Measurements from ENCODE around the gene WDR91.
A peak's percentile ranks its signal among the peaks of the same experiment; 100 is the strongest.

The WDR91 gene

DNA sequence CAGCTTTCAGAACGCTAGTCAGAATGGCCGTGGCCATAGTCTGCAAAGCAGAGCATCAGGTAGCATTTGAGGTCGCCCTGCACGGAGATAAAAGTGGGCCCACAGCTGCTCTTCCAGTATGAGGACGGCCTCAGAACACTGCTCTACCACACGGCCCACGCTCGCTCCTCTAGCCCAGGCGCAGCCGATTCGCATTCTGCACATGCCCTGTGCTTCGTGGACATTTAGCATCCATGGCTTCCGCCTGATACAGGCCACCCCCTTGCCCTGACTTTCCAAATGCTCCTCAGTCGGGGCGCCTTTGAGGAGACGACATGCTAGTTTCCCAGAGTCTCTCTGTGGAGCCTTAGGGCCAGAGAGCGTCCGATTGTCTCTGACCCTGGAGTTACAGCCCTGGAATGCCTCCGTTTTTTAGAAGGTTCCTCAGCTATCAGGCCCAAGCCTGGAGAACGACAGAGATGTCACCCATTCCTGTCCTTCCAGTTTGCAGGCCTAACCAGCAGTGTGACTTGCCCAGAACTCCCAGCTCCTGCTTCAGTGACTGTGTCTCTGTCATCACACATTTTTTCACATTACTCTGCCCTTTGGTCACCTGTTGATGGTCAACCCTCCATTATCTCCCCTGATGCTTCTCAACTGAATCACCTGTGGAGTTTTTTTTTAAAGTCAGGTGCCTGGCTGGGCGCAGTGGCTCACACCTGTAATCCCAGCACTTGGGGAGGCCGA lies 36.6 kb upstream of the WDR91 start:
- H4K20me1 ChIP-seq = no peaks in the 10 kb centered on the region
- H3K4me2 ChIP-seq = no peak overlapping the region
- no peaks in the 10 kb centered on the region for H3K36me3 ChIP-seq
- peaks cover 11 to 33% (median 22%) of the 10 kb centered on the region in 11 experiments; a peak in 18 of 22 replicates for H3K9me3 ChIP-seq (replicated peaks in 1 of 11)
- no peak overlapping the region for H3K4me3 ChIP-seq
- H3K27me3 ChIP-seq = no peaks in the 10 kb centered on the region
- no peak for TF ChIP-seq Cebpa-rat (IDR thresholded peaks at IDR 0.05)
- H3K9ac ChIP-seq = no peak overlapping the region
- peaks cover 0 to 3% (median 0%) of the 10 kb centered on the region in 10 experiments; a peak in 2 of 20 replicates for H3K4me1 ChIP-seq
- H3K27ac ChIP-seq = no peak overlapping the region

DNA sequence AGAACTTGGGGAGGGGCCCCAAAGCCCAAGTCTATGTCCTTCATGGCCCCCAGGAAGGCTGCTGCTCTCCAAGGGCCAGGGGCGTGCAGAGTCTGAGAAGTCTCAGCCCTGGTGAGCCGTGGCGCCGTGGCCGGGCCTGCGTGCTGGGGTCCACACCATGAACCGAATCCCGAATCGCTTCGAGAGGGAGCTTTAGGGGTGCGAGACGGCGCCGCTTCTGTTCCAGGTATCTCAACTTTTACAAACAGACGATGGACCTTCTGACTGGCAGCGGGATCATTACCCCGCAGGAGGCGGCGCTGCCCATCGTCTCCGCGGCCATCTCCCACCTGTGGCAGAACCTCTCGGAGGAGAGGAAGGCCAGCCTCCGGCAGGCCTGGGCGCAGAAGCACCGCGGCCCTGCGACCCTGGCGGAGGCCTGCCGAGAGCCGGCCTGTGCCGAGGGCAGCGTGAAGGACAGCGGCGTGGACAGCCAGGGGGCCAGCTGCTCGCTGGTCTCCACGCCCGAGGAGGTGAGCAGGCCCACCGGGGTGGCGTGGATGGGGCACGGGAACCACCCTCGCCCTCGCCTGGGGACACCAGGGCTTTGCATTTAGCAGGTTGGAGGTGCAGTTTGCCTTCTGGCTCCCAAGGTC lies 35.0 kb upstream of the WDR91 start:
- no peaks in the 10 kb centered on the region for H4K20me1 ChIP-seq
- no peak for TF ChIP-seq Cebpa-rat (IDR thresholded peaks at IDR 0.05)
- no peak overlapping the region for H3K9ac ChIP-seq
- H3K4me2 ChIP-seq = no peak overlapping the region
- H3K4me3 ChIP-seq = no peak overlapping the region
- H3K4me1 ChIP-seq = peaks cover 0 to 3% (median 0%) of the 10 kb centered on the region in 10 experiments; a peak in 1 of 20 replicates
- peaks cover 17 to 33% (median 22%) of the 10 kb centered on the region in 11 experiments; a peak in 18 of 22 replicates for H3K9me3 ChIP-seq (replicated peaks in 1 of 11)
- no peaks in the 10 kb centered on the region for H3K36me3 ChIP-seq
- H3K27ac ChIP-seq = no peak overlapping the region
- peaks cover 0 to 2% (median 0%) of the 10 kb centered on the region in 11 experiments; a peak in 1 of 22 replicates for H3K27me3 ChIP-seq

DNA sequence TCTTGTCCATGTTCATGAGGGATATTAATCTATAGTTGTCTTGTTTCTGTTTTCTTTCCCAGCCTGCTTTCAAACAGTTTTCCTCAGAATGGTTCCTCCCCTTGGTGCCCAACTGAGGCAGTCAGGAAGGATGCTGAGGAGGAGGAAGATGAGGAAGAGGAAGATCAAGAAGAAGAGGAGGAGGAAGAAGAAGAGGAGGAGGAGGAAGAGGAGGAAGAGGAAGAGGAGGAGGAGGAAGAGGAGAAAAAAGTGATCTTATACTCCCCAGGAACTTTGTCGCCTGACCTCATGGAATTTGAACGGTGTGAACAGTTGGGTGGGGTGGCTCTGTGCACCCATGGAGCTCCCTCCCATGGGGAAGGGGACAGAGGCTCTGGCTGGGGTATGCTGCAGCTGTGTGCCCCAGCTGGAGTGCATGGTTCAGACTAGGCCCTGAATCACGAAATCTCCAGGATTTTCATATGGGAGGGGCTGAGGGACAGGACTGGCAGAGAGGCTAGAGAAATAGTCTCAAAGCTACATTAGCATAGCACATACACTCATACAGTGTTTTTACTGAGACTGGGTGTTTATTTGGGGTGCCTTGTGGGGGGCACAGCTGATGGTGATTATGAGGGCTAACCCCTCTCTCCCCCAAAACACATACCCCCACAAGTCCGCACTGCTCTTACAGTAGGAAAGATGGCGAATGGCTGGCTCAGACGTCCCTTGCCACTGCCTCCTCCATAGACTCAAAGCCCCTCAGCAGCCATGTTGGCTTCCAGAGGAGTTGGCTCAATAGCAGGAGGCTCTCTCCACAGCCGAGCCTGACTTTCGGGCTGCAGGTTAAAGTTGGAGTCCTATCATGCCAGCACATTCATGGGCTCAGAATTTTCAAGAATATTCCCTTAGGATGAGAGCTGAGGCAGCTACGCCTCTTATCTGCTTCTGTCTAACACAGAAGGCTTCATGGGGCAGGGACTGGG lies 34.2 kb upstream of the WDR91 start:
- TF ChIP-seq Cebpa-rat (IDR thresholded peaks at IDR 0.05) = no peak

DNA sequence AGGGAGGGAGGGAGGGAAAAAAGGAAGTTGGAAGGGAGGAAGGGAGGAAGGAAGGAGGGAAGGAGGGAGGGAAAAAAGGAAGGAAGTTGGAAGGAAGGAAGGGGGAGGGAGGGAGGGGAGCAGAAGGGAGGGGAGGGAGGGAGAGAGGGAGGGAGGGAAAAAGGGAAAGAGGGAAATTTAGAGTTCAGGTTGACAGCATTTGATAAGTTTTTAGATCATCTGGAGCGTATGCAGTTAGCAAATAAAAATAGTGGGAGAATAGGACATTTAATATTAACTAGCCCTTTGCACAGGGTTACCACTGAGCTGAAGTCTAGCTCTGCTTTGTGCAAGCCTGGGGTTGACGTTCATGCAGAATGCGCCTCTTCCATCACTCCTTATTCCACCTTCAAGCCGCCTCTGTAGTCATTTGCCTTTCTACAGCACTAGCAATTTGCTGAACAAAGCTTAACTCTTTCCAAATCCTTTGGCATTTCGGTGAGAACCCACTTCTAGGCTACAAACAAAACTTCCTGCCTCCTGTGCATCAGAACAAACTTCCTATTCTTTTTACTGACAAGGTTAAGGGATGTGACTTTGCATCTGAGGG lies 30.9 kb upstream of the WDR91 start:
- Histone ChIP-seq H3K36me3 (no peaks in the 10 kb centered on the region), H3K27me3 (peaks cover 0 to 38% (median 0%) of the 10 kb centered on the region in 11 experiments; a peak in 4 of 22 replicates), H3K4me2 (no peak overlapping the region), H3K9me3 (replicated peaks in 1 of 11) (peaks cover 10 to 20% (median 15%) of the 10 kb centered on the region in 11 experiments; a peak in 17 of 22 replicates), H4K20me1 (no peaks in the 10 kb centered on the region), H3K4me1 (peaks cover 0 to 42% (median 19%) of the 10 kb centered on the region in 10 experiments; a peak in 14 of 20 replicates), H3K9ac (no peak overlapping the region), H3K27ac (no peak overlapping the region), H3K4me3 (no peak overlapping the region)
- no peak for TF ChIP-seq Cebpa-rat (IDR thresholded peaks at IDR 0.05)

More for the DNA sequence above, 34.2 kb upstream of the WDR91 start:
- no peaks in the 10 kb centered on the region for H3K36me3 ChIP-seq
- no peaks in the 10 kb centered on the region for H4K20me1 ChIP-seq
- H3K4me3 ChIP-seq = no peak overlapping the region
- H3K27ac ChIP-seq = no peak overlapping the region
- peaks cover 0 to 10% (median under 1%) of the 10 kb centered on the region in 10 experiments; a peak in 7 of 20 replicates for H3K4me1 ChIP-seq
- peaks cover 17 to 33% (median 22%) of the 10 kb centered on the region in 11 experiments; a peak in 18 of 22 replicates for H3K9me3 ChIP-seq (replicated peaks in 1 of 11)
- peaks cover 0 to 10% (median 0%) of the 10 kb centered on the region in 11 experiments; a peak in 3 of 22 replicates for H3K27me3 ChIP-seq
- no peak overlapping the region for H3K9ac ChIP-seq
- no peak overlapping the region for H3K4me2 ChIP-seq

DNA sequence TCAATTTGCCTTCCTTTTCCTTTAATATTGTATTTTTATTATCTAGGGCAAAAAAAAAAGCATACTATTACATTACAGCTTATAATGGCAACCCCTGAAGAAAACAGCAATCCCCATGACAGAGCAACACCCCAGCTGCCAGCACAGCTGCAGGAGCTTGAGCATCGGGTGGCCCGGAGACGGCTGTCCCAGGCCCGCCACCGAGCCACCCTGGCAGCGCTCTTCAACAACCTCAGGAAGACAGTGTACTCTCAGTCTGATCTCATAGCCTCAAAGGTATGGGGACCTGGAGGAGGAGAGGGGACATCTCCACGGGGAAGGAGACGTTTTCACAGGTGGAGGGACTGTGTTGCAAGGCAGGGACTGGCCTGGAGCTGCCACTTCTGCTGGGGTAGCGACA lies 29.1 kb upstream of the WDR91 start:
- H3K27ac ChIP-seq = no peak overlapping the region
- no peak overlapping the region for H3K9ac ChIP-seq
- peaks cover 0 to 6% (median 0%) of the 10 kb centered on the region in 11 experiments; a peak in 2 of 22 replicates for H3K9me3 ChIP-seq (replicated peaks in 1 of 11)
- H3K4me1 ChIP-seq = peaks cover 6 to 59% (median 35%) of the 10 kb centered on the region in 10 experiments; a peak in 19 of 20 replicates
- H3K36me3 ChIP-seq = no peaks in the 10 kb centered on the region
- peaks cover 0 to 54% (median 0%) of the 10 kb centered on the region in 11 experiments; a peak in 4 of 22 replicates for H3K27me3 ChIP-seq
- H4K20me1 ChIP-seq = no peaks in the 10 kb centered on the region
- no peak overlapping the region for H3K4me3 ChIP-seq
- TF ChIP-seq Cebpa-rat (IDR thresholded peaks at IDR 0.05) = no peak
- peak overlapping the region in 7 of 11 experiments; percentile 4 to 59 (median 44); a peak in 10 of 22 replicates for H3K4me2 ChIP-seq

DNA sequence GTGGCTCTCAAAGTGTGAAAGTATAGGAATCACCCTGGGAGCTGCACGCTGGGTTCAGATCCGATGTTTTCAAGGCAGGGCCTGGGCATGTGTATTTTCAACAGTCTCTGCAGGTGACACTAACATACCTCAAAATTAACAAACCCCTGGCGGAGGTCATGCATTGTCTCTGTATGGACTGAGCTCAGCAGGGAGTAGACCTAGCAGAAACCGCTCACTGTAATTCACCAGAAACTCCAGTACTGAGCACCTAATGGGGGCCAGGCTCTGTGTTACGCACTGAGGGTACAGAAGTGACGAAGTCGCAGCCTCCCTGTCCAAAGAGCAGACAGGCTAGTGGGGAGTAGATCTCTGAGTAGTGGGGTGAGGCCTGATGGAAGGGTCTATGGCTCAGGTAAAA lies 27.9 kb upstream of the WDR91 start:
- Histone ChIP-seq H3K36me3 (no peaks in the 10 kb centered on the region), H3K4me1 (peaks cover 6 to 60% (median 35%) of the 10 kb centered on the region in 10 experiments; a peak in 19 of 20 replicates), H4K20me1 (no peaks in the 10 kb centered on the region), H3K27me3 (peaks cover 0 to 62% (median 0%) of the 10 kb centered on the region in 11 experiments; a peak in 4 of 22 replicates), H3K4me3 (no peak overlapping the region), H3K9ac (no peak overlapping the region), H3K4me2 (peak overlapping the region in 5 of 11 experiments; percentile 33 to 59 (median 50); a peak in 7 of 22 replicates), H3K27ac (no peak overlapping the region), H3K9me3 (replicated peaks in 1 of 11) (peaks cover 0 to 6% (median 0%) of the 10 kb centered on the region in 11 experiments; a peak in 1 of 22 replicates)
- no peak for TF ChIP-seq Cebpa-rat (IDR thresholded peaks at IDR 0.05)

DNA sequence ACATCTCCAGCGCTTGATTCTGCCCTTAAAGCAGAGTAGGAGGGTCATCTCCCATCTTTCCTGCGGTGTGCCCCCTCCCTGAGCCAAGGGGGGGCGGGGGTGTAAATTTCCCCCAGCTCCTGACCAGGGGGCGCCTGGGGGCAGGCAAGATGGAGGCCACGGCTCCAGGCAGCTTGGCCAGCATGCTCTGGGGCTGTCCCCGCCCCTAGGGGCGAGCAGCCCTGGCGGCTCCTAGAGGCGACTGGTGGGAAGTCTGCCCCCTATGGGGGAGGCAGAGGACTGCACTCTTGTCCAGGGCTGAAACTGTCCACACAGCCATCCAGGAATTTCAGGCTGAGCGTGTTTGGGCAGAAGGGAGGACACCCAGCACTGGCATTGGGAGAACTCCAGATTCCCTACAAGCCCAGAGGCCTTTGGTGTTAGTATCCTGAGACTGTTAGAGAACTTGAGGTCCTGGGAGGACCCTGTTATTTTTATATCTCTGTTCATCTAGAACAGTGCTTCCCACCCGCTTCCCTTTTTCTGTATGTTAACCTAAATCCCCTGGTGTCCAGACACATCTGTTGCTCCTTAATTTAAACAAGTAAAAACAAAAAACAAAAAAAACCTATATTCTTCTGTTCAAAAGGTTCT lies 26.9 kb upstream of the WDR91 start:
- H3K27ac ChIP-seq = no peak overlapping the region
- peaks cover 6 to 60% (median 35%) of the 10 kb centered on the region in 10 experiments; a peak in 19 of 20 replicates for H3K4me1 ChIP-seq
- peaks cover 0 to 6% (median 0%) of the 10 kb centered on the region in 11 experiments; a peak in 4 of 22 replicates for H3K9me3 ChIP-seq (replicated peaks in 1 of 11)
- H3K27me3 ChIP-seq = peaks cover 0 to 64% (median 0%) of the 10 kb centered on the region in 11 experiments; a peak in 4 of 22 replicates
- no peaks in the 10 kb centered on the region for H3K36me3 ChIP-seq
- H3K4me3 ChIP-seq = no peak overlapping the region
- H4K20me1 ChIP-seq = no peaks in the 10 kb centered on the region
- peak overlapping the region in 9 of 11 experiments; percentile 17 to 59 (median 50); a peak in 17 of 22 replicates for H3K4me2 ChIP-seq
- no peak for TF ChIP-seq Cebpa-rat (IDR thresholded peaks at IDR 0.05)
- H3K9ac ChIP-seq = no peak overlapping the region
